Measurements from ENCODE around the gene DHX16.
"Not testable (repeated sequence)": the region's sequence is repeated elsewhere in the genome, so short reads cannot be mapped to it uniquely, and the experiment has no call there.

The DHX16 gene

DNA sequence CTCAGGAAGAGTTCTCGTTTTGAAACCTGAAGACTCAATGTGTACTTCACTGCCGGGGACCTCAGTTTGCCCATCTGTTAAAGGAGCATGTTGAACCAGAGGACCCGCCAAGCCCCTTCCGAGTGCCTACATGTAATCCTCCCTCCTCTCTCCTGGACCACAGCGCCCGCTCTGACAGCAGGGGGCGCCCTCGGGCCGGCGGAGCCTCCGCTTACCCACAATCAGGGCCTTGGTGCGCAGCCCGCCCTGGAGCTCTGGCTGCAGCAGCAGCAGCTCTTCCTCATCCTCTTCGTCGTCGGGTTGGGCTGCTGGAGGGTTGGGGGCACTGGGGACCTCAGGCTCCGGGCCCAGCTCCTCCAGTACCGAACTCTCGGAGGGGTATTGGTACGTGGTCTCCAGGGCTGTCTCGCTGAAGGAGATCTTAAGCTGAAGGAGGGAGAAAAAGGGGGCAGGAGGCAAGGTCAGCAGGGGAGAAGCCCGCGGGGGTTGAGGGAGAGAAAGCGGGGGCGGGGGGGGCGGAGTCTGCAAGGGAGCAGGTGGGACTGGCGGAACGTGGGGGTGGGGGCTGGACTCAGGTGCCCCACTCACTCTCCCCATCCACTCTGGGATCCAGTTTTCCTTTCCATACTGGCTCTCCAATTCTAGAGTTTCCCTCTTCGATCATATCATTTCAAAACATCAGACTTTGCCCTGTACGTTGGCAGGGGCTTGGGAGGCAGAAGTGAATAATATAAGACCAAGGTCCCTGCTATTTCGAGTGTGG is 6.3 kb upstream of the DHX16 start:
- DNase-seq, result peak; percentile 92

DNA sequence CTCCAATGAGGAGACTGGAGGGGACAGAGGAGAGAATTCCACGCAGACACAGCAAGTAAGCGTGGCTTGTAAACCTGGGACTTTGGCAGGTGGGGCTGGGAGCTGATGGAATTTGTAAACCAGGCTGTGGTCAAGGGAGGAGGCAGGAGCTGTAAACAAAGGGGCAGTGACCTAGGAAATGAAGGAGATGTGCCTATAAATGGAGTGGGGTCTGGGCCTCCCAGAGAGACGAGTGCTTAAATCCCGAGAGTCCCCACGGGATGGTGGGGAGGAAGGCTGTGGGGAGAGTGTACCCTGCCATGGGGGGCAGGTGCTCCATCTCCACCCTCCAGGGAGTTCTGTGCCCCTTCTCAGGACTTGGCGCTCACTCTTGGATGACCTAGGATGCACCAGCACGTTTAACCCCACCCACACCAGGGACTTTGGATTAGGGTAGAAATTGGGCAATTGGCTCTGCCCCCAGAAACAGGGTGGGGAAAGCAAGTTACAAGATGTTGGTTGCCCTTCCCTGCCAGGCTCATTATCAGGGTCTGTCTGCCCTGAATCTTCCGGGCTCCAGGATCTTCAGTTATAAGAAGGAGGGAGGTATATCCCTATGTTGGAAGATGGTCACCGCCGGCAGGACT is 4.0 kb upstream of the DHX16 start:
- DNase-seq, result no peak

DNA sequence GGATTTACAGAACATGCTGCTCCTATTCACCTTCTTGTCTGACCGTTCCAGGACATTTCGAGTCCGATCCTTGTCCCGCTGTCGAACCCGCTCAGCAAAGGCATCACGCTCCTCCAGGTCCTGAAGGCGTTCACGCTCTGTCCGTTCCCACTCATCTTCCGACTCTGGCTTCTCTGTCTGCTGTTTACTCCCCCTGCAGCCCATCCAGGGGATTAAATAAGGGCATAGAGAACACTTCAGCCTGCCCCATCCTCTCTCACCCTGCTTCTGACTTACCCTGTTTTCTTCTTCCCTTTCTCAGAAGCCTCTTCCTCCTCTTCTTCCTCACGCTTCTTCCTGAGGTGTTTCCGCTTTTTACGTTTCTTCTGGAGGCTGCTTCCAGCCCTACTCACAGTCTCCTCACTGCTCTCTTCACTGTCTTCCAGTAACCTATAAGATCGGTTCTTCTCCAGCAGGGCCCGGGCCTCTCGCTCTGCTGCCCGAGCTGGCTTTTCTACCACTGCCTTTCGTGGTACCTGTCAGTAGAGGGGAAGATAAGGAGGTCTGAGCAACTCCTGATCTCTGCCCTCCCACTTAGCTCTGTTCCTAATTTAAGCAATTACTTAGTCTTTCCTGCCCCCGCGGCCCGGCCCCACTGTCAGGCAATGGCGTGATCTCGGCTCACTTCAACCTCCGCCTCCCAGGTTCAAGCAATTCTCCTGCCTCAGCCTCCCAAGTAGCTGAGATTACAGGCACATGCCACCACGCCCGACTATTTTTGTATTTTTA is 1.9 kb downstream of the DHX16 start:
- DNase-seq, result no peak

DNA sequence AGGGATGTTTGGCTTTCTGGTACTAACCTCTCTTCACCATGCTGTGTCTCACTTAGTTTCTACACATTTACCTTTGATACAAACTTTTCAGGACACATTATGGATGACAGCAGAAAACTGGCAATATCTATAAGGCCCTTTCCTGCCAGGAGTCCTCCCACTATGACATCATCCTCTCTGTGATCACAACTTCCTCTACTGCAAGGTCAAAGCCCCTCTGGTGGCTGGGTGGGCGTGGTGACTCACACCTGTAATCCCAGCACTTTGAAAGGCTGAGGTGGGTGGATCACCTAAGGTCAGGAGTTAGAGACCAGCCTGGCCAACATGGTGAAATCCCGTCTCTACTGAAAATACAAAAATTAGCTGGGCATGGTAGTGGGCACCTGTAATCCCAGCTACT is 6.5 kb downstream of the DHX16 start:
- peak; percentile 47 for DNase-seq

DNA sequence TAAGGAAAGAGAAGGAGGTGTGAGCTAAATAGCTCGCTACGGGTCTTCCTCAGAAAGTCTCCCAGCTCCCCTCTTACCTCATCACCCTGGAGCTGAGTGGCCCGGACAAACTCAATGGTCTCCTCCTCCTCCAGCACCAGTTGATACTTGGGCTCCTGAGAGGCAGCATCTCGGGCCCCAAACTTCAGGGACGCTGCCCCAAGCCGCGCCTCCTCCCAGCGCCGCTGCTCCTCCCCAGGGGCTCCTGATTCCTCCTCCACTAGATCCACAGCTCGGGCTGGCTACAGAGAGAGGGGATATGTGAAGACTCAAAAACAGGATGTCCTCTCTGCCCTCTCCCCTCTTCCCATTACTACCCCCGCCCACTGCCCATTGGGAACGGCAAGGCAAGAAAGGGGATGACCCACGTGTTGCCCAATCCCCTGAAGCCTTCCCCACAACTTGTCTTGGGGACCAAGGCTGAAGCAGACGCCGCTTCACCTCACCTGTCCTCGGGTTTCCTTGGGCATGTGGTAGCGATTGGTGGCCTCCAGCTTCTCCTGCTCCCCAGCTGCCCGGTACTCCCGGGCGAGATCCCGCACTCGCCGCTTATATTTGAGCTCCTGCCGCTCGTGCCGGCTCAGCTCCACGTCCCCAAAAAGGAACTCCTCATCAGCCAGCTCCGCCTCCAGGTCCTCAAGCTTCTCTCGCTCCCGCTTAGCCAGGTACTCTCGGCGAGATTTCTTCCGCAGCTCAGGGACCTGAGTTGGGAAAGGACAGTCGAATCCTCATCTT is 7.6 kb downstream of the DHX16 start:
- no peak for DNase-seq

DNA sequence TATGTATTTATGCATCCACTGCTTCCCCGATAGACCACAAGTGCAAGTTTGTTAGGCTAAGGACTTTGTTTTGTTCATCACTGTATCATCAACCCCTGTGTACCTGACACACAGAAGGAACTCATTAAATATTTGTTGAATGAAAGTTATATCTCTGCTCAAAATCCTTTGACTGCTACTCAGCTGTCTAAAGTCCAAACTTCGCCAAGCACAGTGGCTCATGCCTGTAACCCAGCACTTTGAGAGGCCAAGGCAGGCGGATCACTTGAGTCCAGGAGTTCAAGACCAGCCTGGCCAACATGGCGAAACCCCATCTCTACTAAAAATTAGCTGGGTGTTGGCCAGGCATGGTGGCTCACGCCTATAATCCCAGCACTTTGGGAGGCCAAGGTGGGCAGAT is 14.9 kb downstream of the DHX16 start:
- DNase-seq, result not testable (repeated sequence)

DNA sequence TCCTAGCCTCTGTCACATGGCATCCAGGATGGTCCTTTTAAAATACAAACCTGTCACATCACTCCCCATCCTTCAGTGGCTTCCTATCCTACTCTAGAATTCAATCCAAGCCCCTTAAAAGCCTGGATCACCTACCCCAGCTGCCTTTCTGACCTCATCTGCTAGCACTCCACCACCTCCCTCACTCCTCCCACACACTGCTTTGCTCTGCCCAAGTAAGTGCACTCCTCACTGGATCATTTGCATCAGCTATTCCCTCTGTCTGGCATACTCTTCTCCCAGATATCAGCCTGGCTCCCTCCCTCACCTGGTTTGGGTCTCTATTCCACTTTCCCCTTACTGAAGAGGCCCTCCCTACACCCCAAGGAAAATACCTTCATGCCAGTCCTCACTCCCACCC is 15.4 kb downstream of the DHX16 start:
- no peak for DNase-seq

DNA sequence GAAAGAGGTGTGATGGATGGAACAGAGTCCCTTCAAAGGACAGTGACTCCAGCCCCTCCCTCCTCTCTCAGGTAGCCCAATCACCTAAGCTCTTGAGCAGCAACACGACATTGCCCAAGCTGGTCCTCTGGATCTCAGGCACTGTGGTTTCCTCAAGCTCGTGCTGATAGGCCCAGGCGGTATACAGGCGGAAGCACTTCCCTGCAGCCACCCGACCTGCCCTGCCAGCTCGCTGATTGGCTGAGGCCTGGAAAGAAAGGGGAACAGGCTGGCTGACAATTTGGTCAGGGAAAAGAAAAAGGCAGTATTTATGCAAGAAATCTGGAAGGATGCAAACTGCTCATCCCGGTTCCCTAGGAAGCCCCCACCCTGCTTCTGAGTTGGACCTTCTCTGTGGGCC is 16.3 kb downstream of the DHX16 start:
- no peak for DNase-seq

DNA sequence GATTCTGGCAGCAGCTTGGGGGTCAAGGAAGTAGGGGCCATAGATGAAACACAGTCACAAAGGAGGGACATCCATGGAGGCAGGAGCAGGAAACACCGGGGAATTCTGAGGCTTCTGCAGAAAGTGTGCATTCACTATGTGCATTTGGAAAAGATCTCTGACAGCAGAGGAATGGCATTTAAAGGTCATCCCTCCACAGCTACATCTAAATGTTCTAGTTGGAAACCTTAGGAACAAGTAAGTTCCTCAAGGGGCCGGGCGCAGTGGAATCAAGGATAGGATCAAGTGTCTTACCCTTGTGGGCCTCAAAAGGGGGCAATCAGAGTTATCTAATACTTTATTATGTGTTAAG is 17.1 kb downstream of the DHX16 start:
- no peak for DNase-seq

DNA sequence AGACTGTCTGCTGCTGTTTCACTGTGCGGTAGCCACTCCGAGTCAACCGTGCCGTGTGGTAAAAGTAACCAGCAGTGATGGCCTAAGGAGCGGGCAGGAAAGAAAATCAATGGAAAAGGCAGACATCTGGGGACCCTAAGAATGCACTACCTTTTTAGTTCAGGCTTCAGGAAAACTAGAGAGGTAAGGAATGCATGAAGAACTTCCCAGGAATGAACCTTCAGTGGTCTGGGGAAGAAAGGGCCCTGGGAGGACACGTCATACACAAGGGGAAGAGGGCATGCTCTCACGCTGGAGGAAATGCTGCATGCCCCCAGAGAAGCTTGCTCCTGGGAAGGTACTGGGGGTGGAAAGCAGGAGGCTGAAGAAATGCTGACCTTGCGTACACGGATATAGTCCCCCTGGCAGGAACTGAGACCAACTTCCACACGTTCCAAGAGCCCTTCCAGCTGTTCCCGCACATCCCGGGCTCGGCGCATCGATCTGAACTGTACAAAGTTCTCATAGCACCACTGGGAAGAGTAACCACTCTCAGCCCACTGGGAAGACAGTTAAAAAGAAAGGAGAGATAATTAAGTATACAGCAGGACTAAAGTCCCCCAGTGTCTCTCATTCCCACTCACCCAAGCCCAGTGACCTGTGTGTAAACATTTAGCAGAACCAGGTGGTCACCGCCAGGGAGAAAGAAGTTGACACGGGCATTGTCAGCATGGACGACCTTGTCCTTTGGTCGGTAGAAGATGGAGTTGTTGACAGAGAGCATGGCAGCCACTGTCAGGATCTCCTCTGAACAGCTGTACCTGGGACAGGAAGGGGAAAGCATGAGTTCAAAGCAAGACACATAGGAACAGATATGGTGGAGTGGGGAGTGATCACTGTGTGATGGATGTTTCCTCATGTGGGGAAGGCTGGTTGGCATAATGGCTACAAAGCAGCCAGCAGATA is 17.7 kb downstream of the DHX16 start:
- no peak for DNase-seq

DNA sequence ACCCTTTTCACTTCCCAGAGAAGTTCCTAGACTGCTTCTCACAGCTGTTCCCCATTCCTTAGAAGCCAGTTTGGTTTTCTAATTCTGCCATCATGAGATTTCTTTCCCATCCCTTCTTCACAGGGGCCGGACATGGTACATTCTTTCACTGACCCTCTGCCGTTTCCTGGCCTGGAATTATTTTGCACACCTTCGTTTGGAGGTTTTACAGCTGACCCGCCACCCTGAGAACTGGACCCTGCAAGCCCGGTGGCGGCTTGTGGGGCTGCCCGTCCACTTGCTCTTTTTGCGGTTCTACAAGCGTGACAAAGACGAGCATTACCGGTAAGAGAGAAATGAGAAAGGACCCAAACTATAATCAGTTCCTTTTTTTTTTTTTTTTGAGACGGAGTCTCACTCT is 21.7 kb downstream of the DHX16 start:
- DNase-seq, result no peak

DNA sequence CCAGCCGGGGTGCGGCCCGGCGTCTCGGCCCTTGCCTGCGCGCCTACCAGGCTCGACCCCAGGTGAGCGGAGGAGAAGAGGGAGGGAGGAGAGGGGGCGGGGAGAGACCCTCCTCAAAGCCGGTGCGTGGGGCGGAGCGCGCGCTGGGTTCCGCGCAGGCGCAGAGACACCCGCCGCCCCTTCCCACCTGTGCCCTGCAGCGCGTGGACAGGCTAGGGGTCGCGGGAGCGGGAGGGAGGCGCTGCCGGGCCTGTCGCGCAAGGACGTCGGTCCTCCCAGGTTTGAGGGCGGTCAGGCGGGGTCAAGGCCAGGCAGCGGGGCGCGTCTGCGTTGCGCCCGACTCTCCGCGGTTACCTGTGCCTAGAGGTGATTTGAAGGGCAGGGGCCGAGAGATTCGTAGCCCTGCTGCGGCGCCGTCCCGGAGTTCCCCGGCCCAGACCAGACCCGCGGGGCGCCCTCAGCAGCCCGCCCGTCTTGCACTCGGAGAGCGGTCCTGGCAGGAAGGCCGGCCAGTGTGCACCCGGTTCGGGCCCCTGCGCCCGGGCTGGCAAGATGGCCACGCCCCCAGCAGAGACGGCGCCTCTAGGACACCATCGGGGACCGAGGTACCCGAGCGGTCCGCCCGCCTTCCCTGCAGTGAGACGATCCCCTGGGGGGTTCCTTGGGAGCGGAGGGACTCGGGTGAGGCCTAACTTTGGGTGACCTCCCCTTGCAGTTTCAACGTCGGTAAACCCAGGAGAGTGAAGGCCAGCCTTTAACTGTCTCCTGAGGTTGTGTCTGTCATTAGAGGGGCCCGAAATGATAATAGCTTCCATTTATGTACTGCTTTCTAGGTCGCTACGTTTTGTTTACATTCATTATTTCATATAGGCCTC is 25.3 kb downstream of the DHX16 start:
- peak; percentile 79 for DNase-seq

DNA sequence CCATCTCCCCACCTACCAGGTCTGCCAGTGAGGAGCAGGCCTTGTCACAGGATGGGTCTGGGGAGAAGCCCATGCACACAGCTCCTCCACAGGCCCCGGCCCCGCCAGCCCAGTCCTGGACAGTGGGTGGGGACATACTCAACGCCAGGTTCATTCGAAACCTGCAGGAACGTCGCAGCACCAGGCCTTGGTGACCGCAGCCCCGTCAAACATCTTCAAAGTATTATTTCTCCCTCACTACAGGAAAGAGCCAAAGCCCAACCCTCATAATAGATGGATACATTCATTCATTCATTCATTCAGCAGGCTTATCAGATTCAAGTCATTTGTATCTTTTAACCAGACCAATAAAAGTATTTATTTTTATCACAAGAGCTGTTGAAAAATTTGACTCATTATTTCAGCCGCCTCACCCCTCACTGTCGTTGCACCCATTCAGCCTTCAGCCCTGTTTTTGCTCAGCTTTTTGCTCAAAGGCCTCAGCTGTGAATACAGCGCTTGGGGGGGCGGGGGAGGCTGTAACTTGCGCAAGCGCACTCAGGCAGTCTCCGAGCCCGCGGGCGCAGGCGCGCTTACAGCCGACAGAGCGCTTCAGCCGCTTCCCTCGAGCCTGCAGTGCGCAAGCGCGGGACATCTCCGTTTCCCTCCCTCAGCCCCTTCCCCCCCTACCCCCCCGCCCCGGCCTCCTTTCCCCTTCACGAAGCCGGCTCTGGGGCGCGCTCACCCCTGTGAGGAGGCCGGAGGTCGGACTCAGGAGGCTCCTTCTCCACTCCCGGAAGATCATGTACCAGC is 26.2 kb downstream of the DHX16 start, which contains the start of gene C6orf136:
Gene C6orf136 (plus strand): TSS at position 684 of the 792 bp plus-strand sequence. CDS start 99 bp downstream, at position 783.
- peak; percentile 93 for DNase-seq

DNA sequence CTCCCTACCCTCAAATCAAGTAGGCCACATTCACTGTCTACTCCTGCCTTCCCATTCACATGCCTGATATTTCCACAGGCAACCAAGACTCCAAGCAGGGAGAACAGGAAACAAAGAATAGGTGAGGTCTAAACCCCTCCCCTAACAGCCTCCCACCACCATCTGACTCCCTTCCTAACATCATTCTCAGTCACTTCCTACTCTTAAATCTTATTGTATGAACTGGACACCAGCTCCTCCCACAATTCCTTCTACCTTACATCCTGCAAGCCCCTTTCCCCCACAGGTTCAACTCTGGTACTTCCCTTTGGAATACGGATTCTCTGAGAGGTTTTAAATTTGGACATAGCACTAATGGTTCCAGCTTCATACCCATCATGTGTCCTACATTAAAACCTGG is 26.8 kb downstream of the DHX16 start:
- no peak for DNase-seq

DNA sequence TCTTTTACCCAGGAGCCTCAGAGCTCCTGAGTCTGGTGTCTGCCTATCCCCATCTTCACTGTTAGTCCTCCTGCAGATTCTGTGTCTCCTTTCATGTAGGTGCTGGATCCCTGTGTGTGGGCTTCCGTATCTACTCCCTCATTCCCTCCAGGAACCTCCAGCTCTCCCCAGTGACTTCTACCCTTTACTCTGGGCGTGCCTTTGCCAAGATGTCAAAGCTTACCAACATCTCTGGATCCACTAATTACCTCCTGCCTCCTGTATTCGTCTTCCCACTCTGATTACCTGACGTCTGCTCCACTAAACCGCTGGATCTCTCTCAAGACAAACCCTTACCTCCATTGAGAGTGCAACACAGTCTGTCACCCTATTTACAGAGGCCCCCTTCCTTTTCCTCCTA is 28.0 kb downstream of the DHX16 start:
- no peak for DNase-seq

DNA sequence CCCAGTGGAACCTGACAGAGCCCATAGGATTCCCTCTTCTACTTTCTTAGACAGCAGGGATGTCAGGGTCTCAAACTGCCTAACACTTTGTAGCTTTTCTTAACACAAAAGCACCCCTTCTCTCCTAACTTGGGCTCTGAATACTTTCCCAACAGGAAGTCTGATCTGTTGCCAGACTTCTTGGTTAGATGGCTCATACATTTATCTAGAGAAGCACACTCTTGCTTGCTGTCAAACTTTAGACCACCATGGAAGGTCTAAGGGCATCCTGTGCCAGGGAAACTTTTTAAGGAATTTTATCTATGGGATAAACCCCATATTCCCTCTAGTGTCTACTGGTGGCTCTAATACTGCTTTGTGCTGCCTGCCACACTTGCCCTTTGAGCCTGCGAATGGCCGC is 29.1 kb downstream of the DHX16 start:
- DNase-seq, result no peak

DNA sequence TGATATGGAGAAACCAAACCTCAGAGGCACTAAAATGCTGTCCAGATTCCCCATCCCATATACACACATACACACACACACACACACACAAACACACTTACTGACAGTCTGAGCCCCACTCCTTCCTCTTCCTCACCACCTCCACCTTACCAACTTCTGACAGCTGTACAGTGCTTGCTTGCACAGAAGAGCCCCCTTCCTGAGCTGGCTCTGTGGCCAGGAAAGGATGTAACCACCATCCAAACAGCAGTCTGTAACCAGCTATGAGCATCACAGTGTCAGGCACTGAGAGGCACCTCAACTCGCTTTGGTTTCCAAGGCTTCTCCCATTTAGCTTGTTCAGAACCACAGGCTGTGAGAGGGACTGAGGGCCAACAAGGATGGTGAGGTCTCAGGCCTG is 31.8 kb downstream of the DHX16 start:
- no peak for DNase-seq

DNA sequence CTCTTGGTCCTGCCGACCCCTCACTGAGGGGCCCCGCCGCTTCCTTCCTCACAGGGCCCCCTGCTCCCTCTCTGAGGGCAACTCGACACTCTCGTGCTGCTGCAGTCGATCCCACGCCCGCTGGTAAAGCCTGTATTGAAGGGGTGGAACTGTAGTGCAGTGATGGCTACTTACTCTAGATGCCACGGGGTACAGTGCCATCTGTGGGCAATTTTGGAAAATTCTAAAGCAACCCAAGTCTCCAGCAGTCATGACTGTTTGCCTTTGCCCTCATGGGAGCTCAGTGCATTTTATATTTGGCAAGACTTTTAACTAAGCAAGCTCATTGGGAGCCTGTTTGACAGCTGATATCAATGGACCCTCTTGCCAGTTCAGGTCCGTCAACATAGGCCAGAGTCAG is 32.3 kb downstream of the DHX16 start:
- no peak for DNase-seq

DNA sequence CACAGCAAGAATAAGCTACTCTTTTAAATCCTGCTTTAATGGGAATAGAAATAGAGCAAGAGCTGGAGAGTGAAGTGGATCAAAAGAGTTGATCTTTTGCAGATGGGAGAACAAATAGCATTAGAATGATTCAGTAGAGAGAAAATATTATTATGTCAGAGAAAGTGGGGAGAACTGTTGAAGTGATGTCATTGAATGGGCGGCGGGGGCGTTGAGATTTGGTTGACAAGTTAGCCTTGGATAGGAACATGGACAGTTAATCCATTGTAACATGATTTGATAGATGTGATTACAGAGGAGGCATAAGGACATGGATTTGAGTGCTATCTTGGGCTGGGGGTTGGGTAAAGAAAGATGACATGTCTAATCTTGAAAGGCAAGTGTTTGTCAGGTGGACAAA is 37.0 kb downstream of the DHX16 start:
- DNase-seq, result no peak

Data from stimulated activated CD4-positive, alpha-beta T cell treated with anti-CD3 and anti-CD28 coated beads, Interleukin-4, amount 100 ng/mL, for 24 hours (primary cell).